IMR-90 (cell line): Measurements from ENCODE around the gene ABCC3. TPM values are rescaled to one million over a fixed set of nuclear protein-coding genes. Genes with fewer than 3 reads are reported as not detected.

ENCODE experiments used
- ATAC-seq: fragments of 200-7000 bp; cut with Tn5 transposase; 2 replicates; pipeline ENCODE4 v1.9.1; 2020; ENCODE audit warnings: low read depth, mild to moderate bottlenecking, moderate library complexity
- BruUV-seq: library from RNA; stranded (reverse); fragments of 400-500 nt; replicated peaks from 2 replicates; lab custom pipeline; 2021; lab: Mats Ljungman, UMichigan
- CTCF ChIA-PET: fragments of 300-600 bp; formaldehyde crosslinking; extraction: SDS; loops from one replicate; lab custom pipeline; 2021; ENCODE audit warnings: antibody characterized with exemption; lab: Yijun Ruan, JAX
- POLR2A ChIA-PET: fragments of 300-600 bp; sonication (Branson Sonifier 250); formaldehyde crosslinking; loops from one replicate; lab custom pipeline; 2022; ENCODE audit warnings: antibody characterized with exemption; ENCODE audit not compliant: unreplicated experiment; lab: Charles Lee
- DNase-seq: peaks from one replicate; pipeline ENCODE4 v3.0.0; 2013
- H2AFZ ChIP-seq: replicated peaks from 2 replicates; pipeline ENCODE3; 2013; ENCODE audit warnings: low read length, mild to moderate bottlenecking; ENCODE audit not compliant: poor library complexity
- H2AK5ac ChIP-seq: 2 replicates; pipeline ENCODE4 v1.6.1; 2013; ENCODE audit warnings: low read depth, low read length, inconsistent platforms
- H2AK9ac ChIP-seq: replicated peaks from 2 replicates; pipeline ENCODE3; 2013; ENCODE audit warnings: mild to moderate bottlenecking, low read depth, low read length, moderate library complexity; ENCODE audit not compliant: poor library complexity
- H2BK120ac ChIP-seq: 2 replicates; pipeline ENCODE4 v1.6.1; 2013; ENCODE audit warnings: low read depth, low read length, inconsistent platforms
- H2BK15ac ChIP-seq: 3 replicates; pipeline ENCODE4 v1.6.1; 2013; ENCODE audit warnings: low read depth, low read length, inconsistent platforms
- H2BK20ac ChIP-seq: 2 replicates; pipeline ENCODE4 v1.6.1; 2013; ENCODE audit warnings: low read depth, mild to moderate bottlenecking, inconsistent platforms, low read length, moderate library complexity
- H2BK5ac ChIP-seq: 2 replicates; pipeline ENCODE4 v1.6.1; 2013; ENCODE audit warnings: mild to moderate bottlenecking, low read depth, low read length, inconsistent platforms; ENCODE audit not compliant: poor library complexity, severe bottlenecking
- H3K14ac ChIP-seq: replicated peaks from 2 replicates; pipeline ENCODE4 v1.6.1; 2013; ENCODE audit warnings: low read depth, low read length, inconsistent platforms
- H3K18ac ChIP-seq: 2 replicates; pipeline ENCODE4 v1.6.1; 2013; ENCODE audit warnings: low read depth, low read length, control low read depth
- H3K23ac ChIP-seq: 2 replicates; pipeline ENCODE4 v1.6.1; 2013; ENCODE audit warnings: low read depth, low read length, inconsistent platforms
- H3K27ac ChIP-seq: 2 replicates; pipeline ENCODE4 v1.5.1; 2013; ENCODE audit warnings: mild to moderate bottlenecking, control low read depth, low read length; ENCODE audit not compliant: insufficient read depth
- H3K27me3 ChIP-seq: 2 replicates; pipeline ENCODE4 v1.6.1; 2013; ENCODE audit warnings: low read length; ENCODE audit not compliant: control insufficient read depth, insufficient read depth
- H3K36me3 ChIP-seq: 2 replicates; pipeline ENCODE4 v1.6.1; 2013; ENCODE audit warnings: low read length, mixed read lengths; ENCODE audit not compliant: control insufficient read depth, insufficient read depth
- H3K4ac ChIP-seq: 2 replicates; pipeline ENCODE4 v1.6.1; 2013; ENCODE audit warnings: low read depth, low read length, inconsistent platforms
- H3K4me1 ChIP-seq: 2 replicates; pipeline ENCODE4 v1.6.1; 2013; ENCODE audit warnings: low read length, mixed read lengths; ENCODE audit not compliant: control insufficient read depth, insufficient read depth
- H3K4me2 ChIP-seq: 2 replicates; pipeline ENCODE4 v1.6.1; 2013; ENCODE audit warnings: low read depth, mild to moderate bottlenecking, control low read depth, low read length, moderate library complexity
- H3K4me3 ChIP-seq: 2 replicates; pipeline ENCODE4 v1.5.1; 2013; ENCODE audit warnings: low read depth, mild to moderate bottlenecking, control low read depth, low read length, moderate library complexity; ENCODE audit not compliant: insufficient read depth
- H3K56ac ChIP-seq: 2 replicates; pipeline ENCODE4 v1.6.1; 2013; ENCODE audit warnings: low read length, inconsistent platforms; ENCODE audit not compliant: insufficient read depth; ENCODE audit errors: extremely low read depth
- H3K79me1 ChIP-seq, 2 experiments: 2 replicates each; pipeline ENCODE4 v1.6.1; 2013; ENCODE audit warnings: low read length in 2 of 2, inconsistent platforms in 1 of 2, low read depth in 1 of 2
- H3K9ac ChIP-seq: 2 replicates; pipeline ENCODE4 v1.6.1; 2013; ENCODE audit warnings: low read depth, low read length, control low read depth
- H3K9me1 ChIP-seq: 2 replicates; pipeline ENCODE4 v1.6.1; 2013; ENCODE audit warnings: low read length, inconsistent platforms; ENCODE audit not compliant: insufficient read depth
- H3K9me3 ChIP-seq: 2 replicates; pipeline ENCODE4 v1.6.1; 2013; ENCODE audit warnings: low read length; ENCODE audit not compliant: control insufficient read depth, insufficient read depth
- H4K20me1 ChIP-seq: 2 replicates; pipeline ENCODE4 v1.6.1; 2013; ENCODE audit warnings: low read length, inconsistent platforms; ENCODE audit not compliant: insufficient read depth
- H4K5ac ChIP-seq: 2 replicates; pipeline ENCODE4 v1.6.1; 2013; ENCODE audit warnings: mild to moderate bottlenecking, low read depth, low read length, control low read depth
- H4K8ac ChIP-seq, 2 experiments: 2 replicates each; pipeline ENCODE4 v1.6.1; 2013; ENCODE audit warnings: low read depth in 2 of 2, low read length in 2 of 2, control low read depth in 1 of 2, inconsistent platforms in 1 of 2
- H4K91ac ChIP-seq: 2 replicates; pipeline ENCODE4 v1.6.1; 2013; ENCODE audit warnings: low read depth, low read length, inconsistent platforms; ENCODE audit not compliant: insufficient read depth
- RAD21 ChIP-seq: IDR thresholded peaks from 2 replicates; pipeline ENCODE4 v1.6.1; 2012; ENCODE audit warnings: low read length, improper control_type of control experiment
- RCOR1 ChIP-seq: IDR thresholded peaks from 2 replicates; pipeline ENCODE4 v1.6.1; 2012; ENCODE audit warnings: mild to moderate bottlenecking, low read length, improper control_type of control experiment; ENCODE audit not compliant: insufficient replicate concordance
- SMC3 ChIP-seq: fragments of 150-350 bp; IDR thresholded peaks from 2 replicates; pipeline ENCODE4 v1.6.1; 2016; ENCODE audit warnings: low read depth, mild to moderate bottlenecking, antibody characterized with exemption, low read length, moderate library complexity
- WGBS, 2 experiments: methylation state at CpG; one replicate each; pipeline versions ENCODE4 v1.1.5 to v1.1.7; 2013; ENCODE audit warnings: missing lambda C conversion rate in 2 of 2; ENCODE audit not compliant: insufficient read length in 1 of 2; ENCODE audit errors: extremely low coverage in 2 of 2; 5-methylcytosine and 5-hydroxymethylcytosine counted together
- dilution Hi-C: fragments of 300-500 bp; cut with HindIII; formaldehyde crosslinking; loops from one replicate; pipeline ENCODE4 v1.14.3; 2018; ENCODE audit warnings: low sequenced_read_pairs; ENCODE audit not compliant: unreplicated experiment
- in situ Hi-C: fragments of 300-500 bp; cut with MboI; formaldehyde crosslinking; loops from 3 replicates; pipeline ENCODE4 v1.14.3; 2019; ENCODE audit warnings: low sequenced_read_pairs, inconsistent platforms, mixed read lengths
- intact Hi-C: fragments of 100-400 bp; cut with micrococcal nuclease; formaldehyde crosslinking; loops from 2 replicates; pipeline ENCODE4 v1.10.0; 2022
- polyA plus RNA-seq, 3 experiments: library from polyadenylated mRNA; depleted of rRNA; stranded (reverse); fragments of >200 nt; gene quantifications; 2 replicates each; pipeline ENCODE4 v1.2.3, GENCODE V29; 2012; ENCODE audit warnings: low replicate concordance in 1 of 3
- total RNA-seq: library from RNA; depleted of rRNA; stranded (reverse); fragments of >200 nt; gene quantifications from 2 replicates; pipeline ENCODE4 v1.2.3, GENCODE V29; 2012
- TF ChIP-seq, protein P1 (sequence below): conservative IDR thresholded peaks from 2 replicates; pipeline ENCODE4 v1.5.1; 2012; ENCODE audit warnings: mild to moderate bottlenecking, low read depth, low read length, improper control_type of control experiment

ABCC3 gene
- total and polyA plus RNA-seq, 2 of the 4 experiments (the other 2 are of a cell fraction) = 3.2 to 6.6 TPM

DNA sequence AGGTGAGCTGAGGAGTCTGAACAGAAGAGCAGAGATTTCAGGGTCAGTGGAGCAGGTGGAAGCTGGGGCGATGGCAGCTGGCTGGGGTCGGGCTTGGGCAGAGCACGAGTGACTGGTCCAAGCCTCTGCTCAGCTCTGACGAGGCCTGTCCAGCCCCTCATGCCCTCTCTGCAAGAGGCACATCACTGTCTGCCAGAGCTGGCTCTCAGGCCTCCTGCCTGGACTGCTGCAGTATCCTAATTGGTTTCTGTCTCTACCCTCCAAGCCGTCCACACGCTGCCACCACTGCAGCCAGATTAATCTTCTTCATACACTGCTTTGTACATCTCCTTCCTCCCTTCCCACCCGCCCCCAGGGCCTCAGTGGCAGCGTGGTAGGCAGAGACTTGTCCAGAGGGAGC lies 48.8 kb upstream of the ABCC3 start:
- H2AK5ac ChIP-seq = no peak overlapping the region
- no peaks in the 10 kb centered on the region for H3K9me3 ChIP-seq
- DNase-seq (no peak), ATAC-seq (no peak)
- H4K5ac ChIP-seq = no peak overlapping the region
- no peak overlapping the region for H3K14ac ChIP-seq
- no peak overlapping the region for H3K56ac ChIP-seq
- TF ChIP-seq, protein P1, sequence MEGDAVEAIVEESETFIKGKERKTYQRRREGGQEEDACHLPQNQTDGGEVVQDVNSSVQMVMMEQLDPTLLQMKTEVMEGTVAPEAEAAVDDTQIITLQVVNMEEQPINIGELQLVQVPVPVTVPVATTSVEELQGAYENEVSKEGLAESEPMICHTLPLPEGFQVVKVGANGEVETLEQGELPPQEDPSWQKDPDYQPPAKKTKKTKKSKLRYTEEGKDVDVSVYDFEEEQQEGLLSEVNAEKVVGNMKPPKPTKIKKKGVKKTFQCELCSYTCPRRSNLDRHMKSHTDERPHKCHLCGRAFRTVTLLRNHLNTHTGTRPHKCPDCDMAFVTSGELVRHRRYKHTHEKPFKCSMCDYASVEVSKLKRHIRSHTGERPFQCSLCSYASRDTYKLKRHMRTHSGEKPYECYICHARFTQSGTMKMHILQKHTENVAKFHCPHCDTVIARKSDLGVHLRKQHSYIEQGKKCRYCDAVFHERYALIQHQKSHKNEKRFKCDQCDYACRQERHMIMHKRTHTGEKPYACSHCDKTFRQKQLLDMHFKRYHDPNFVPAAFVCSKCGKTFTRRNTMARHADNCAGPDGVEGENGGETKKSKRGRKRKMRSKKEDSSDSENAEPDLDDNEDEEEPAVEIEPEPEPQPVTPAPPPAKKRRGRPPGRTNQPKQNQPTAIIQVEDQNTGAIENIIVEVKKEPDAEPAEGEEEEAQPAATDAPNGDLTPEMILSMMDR = no peak
- no peak for TF ChIP-seq RCOR1
- no peak for TF ChIP-seq SMC3
- TF ChIP-seq RAD21 = no peak
- H3K18ac ChIP-seq = no peak overlapping the region
- H2BK15ac ChIP-seq = no peak overlapping the region
- in situ Hi-C loops = no loop called here
- H4K91ac ChIP-seq = no peak overlapping the region
- no peak overlapping the region for H3K4me3 ChIP-seq
- ChIA-PET CTCF (no interaction called here), POLR2A (no interaction called here)
- H2BK120ac ChIP-seq = no peak overlapping the region
- peaks cover 58% of the 10 kb centered on the region for H3K27me3 ChIP-seq
- no peak overlapping the region for H3K4ac ChIP-seq
- dilution Hi-C loops = no loop called here
- no peak overlapping the region for H2BK20ac ChIP-seq
- no peak overlapping the region for H4K8ac ChIP-seq
- peak overlapping the region; percentile 19 for H2AK9ac ChIP-seq
- 47% methylated on average over 2 of the region's 8 CpGs; no CpG with 5 or more reads in 1 of the 2 experiments for WGBS, 2 experiments
- no peaks in the 10 kb centered on the region for H3K36me3 ChIP-seq
- intact Hi-C loops = no loop called here
- peak overlapping the region; percentile 39 for H2AFZ ChIP-seq
- peaks cover 2% of the 10 kb centered on the region; the same call in 1 of the 2 replicates for H3K4me1 ChIP-seq
- H3K4me2 ChIP-seq = no peak overlapping the region
- no peaks in the 10 kb centered on the region for H4K20me1 ChIP-seq
- no TSS peak for BruUV-seq
- H3K79me1 ChIP-seq = no peaks in the 10 kb centered on the region
- no peak overlapping the region for H3K9ac ChIP-seq
- no peak overlapping the region for H3K27ac ChIP-seq
- H2BK5ac ChIP-seq = no peak overlapping the region
- no peak overlapping the region for H3K23ac ChIP-seq
- 0 out of 2 replicates have a peak, but pooled peaks cover 5% of the 10 kb centered on the region for H3K9me1 ChIP-seq
